ENCODE results near the gene TGFB3.

- TF ChIP-seq, protein P1, sequence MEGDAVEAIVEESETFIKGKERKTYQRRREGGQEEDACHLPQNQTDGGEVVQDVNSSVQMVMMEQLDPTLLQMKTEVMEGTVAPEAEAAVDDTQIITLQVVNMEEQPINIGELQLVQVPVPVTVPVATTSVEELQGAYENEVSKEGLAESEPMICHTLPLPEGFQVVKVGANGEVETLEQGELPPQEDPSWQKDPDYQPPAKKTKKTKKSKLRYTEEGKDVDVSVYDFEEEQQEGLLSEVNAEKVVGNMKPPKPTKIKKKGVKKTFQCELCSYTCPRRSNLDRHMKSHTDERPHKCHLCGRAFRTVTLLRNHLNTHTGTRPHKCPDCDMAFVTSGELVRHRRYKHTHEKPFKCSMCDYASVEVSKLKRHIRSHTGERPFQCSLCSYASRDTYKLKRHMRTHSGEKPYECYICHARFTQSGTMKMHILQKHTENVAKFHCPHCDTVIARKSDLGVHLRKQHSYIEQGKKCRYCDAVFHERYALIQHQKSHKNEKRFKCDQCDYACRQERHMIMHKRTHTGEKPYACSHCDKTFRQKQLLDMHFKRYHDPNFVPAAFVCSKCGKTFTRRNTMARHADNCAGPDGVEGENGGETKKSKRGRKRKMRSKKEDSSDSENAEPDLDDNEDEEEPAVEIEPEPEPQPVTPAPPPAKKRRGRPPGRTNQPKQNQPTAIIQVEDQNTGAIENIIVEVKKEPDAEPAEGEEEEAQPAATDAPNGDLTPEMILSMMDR (IDR thresholded peaks at IDR 0.05), result no peak
- no peak for TF ChIP-seq EP300 (IDR thresholded peaks at IDR 0.05)
Measured at GRCh38 chr14:75967866-75968265, 13.9 kb downstream of the TGFB3 start.

Measured in upper lobe of left lung (tissue), 4 donors.